Gastroesophageal sphincter (tissue), 4 donors: ENCODE measurements around the gene COX6B1. TPM values are rescaled to one million over a fixed set of nuclear protein-coding genes. Genes with fewer than 3 reads are reported as not detected.
A peak's percentile ranks its signal among the peaks of the same experiment; 100 is the strongest.

Experiments used
- ATAC-seq: fragments of 150-250 bp; one replicate; pipeline ENCODE4 v1.9.1; 2016; ENCODE audit warnings: mild to moderate bottlenecking, moderate library complexity
- H3K27ac ChIP-seq, 4 donors: fragments of 200-600 bp; sonication (generic) in 3 of 4; 1 replicate in 3 of 4; 2 replicates in 1 of 4; pipeline ENCODE4 v1.5.1; 2016 to 2019
- H3K27me3 ChIP-seq: fragments of 200-600 bp; sonication (generic); one replicate; pipeline ENCODE4 v1.5.1; 2019
- H3K36me3 ChIP-seq, 2 donors: fragments of 200-600 bp; sonication (generic); one replicate each; pipeline ENCODE4 v1.5.1; 2019; ENCODE audit warnings: control low read depth in 1 of 2
- H3K4me1 ChIP-seq, 3 donors: fragments of 200-600 bp; sonication (generic); 1 replicate in 2 of 3; 2 replicates in 1 of 3; pipeline ENCODE4 v1.5.1; 2016 to 2019; ENCODE audit warnings: control low read depth in 2 of 3
- H3K4me3 ChIP-seq, 2 donors: fragments of 200-600 bp; sonication (generic); one replicate each; pipeline ENCODE4 v1.5.1; 2019; ENCODE audit warnings: mild to moderate bottlenecking in 1 of 2, moderate library complexity in 1 of 2
- H3K9me3 ChIP-seq, 3 donors: fragments of 200-600 bp; sonication (generic); one replicate each; pipeline ENCODE4 v1.5.1; 2017 to 2019; ENCODE audit warnings: control low read depth in 2 of 3
- CTCF ChIP-seq, 4 experiments: fragments of 200-600 bp in 2 of 4; fragments of 450-650 bp in 2 of 4; sonication (generic) in 1 of 4; IDR thresholded peaks; one replicate each; pipeline ENCODE4 v1.5.1; 2017 to 2019; ENCODE audit warnings: antibody characterized with exemption in 4 of 4, mild to moderate bottlenecking in 2 of 4, moderate library complexity in 2 of 4
- EP300 ChIP-seq: sonication (generic); formaldehyde crosslinking; IDR thresholded peaks from one replicate; pipeline ENCODE4 v1.6.1; 2017; ENCODE audit warnings: antibody characterized with exemption, mild to moderate bottlenecking
- POLR2A ChIP-seq, 2 donors: fragments of 450-650 bp; IDR thresholded peaks; one replicate each; pipeline ENCODE4 v1.6.1; 2017; ENCODE audit warnings: antibody characterized with exemption in 2 of 2, mild to moderate bottlenecking in 2 of 2, moderate library complexity in 1 of 2
- POLR2AphosphoS5 ChIP-seq: sonication (generic); formaldehyde crosslinking; IDR thresholded peaks from one replicate; pipeline ENCODE4 v1.6.1; 2017; ENCODE audit warnings: antibody characterized with exemption
- WGBS, 2 donors: methylation state at CpG; one replicate each; pipeline ENCODE4 v1.1.5; 2018; ENCODE audit warnings: low coverage in 1 of 2; 5-methylcytosine and 5-hydroxymethylcytosine counted together
- total RNA-seq, 4 donors: library from RNA; depleted of rRNA; stranded (reverse); fragments of >200 nt; gene quantifications; one replicate each; pipeline ENCODE4 v1.1.0, GENCODE V29; 2016

Gene COX6B1
- total RNA-seq, 4 donors from 2014 or later, result 403 to 607 (median 414) TPM

GRCh38 chr19:35693835-35694599 is 45.9 kb downstream of the COX6B1 start:
- 14 to 25% methylated on average over 4 to 7 of the region's 8 CpGs for WGBS, 2 donors
- TF ChIP-seq CTCF (IDR thresholded peaks at IDR 0.05) (peak in 3 of 4 experiments; percentile 93 to 96 (median 94)), POLR2A (IDR thresholded peaks at IDR 0.05) (no peak), POLR2AphosphoS5 (no peak), EP300 (no peak)
- Histone ChIP-seq H3K27ac (no peak overlapping the region), H3K4me1 (no peaks in the 10 kb centered on the region), H3K36me3 (no peaks in the 10 kb centered on the region), H3K4me3 (no peak overlapping the region), H3K27me3 (no peaks in the 10 kb centered on the region), H3K9me3 (no peaks in the 10 kb centered on the region)
- ATAC-seq, result peak; percentile 99

- H3K27ac ChIP-seq, result no peak overlapping the region
- no peaks in the 10 kb centered on the region for H3K4me1 ChIP-seq
- TF ChIP-seq EP300 (no peak), POLR2AphosphoS5 (no peak), CTCF (IDR thresholded peaks at IDR 0.05) (no peak), POLR2A (IDR thresholded peaks at IDR 0.05) (no peak)
- no peaks in the 10 kb centered on the region for H3K27me3 ChIP-seq
- ATAC-seq, result no peak
- WGBS, 2 donors, result 85 to 95% methylated on average over 2 of the region's 2 CpGs
- H3K9me3 ChIP-seq, result no peaks in the 10 kb centered on the region
- H3K36me3 ChIP-seq, result no peaks in the 10 kb centered on the region
- H3K4me3 ChIP-seq, result no peak overlapping the region
These were observed 47.8 kb downstream of the COX6B1 start for GRCh38 chr19:35695895-35696422.

- Histone ChIP-seq H3K36me3 (no peaks in the 10 kb centered on the region), H3K27ac (no peak overlapping the region), H3K4me3 (no peak overlapping the region), H3K4me1 (peaks cover 0 to 3% (median 0%) of the 10 kb centered on the region in 3 donors), H3K9me3 (no peaks in the 10 kb centered on the region), H3K27me3 (no peaks in the 10 kb centered on the region)
- TF ChIP-seq EP300, result no peak
- no peak for TF ChIP-seq POLR2A (IDR thresholded peaks at IDR 0.05)
- TF ChIP-seq POLR2AphosphoS5, result no peak
- TF ChIP-seq CTCF (IDR thresholded peaks at IDR 0.05), result no peak
- ATAC-seq, result no peak
- 71 to 100% methylated on average over 1 to 4 of the region's 4 CpGs for WGBS, 2 donors
These were observed 48.7 kb downstream of the COX6B1 start for GRCh38 chr19:35696835-35697234.

GRCh38 chr19:35702223-35703012 is 54.3 kb downstream of the COX6B1 start:
- Histone ChIP-seq H3K27ac (peak overlapping the region in 3 of 4 donors; percentile 14 to 71 (median 53)), H3K4me1 (peaks cover 0 to 15% (median 0%) of the 10 kb centered on the region in 3 donors), H3K4me3 (peak overlapping the region; percentile 46 to 62), H3K27me3 (peaks cover 16% of the 10 kb centered on the region), H3K9me3 (no peaks in the 10 kb centered on the region), H3K36me3 (no peaks in the 10 kb centered on the region)
- ATAC-seq, result peak; percentile 100
- 0% methylated on average over 1 to 9 of the region's 50 CpGs for WGBS, 2 donors
- TF ChIP-seq CTCF (IDR thresholded peaks at IDR 0.05) (no peak), POLR2AphosphoS5 (no peak), EP300 (no peak), POLR2A (IDR thresholded peaks at IDR 0.05) (no peak)
